RKO (cell line): ENCODE data around the gene C1orf74.

ENCODE experiments used
- DNase-seq: peaks from one replicate; pipeline ENCODE4 v3.0.0-alpha.2; 2016; ENCODE audit warnings: low spot score

Gene C1orf74

DNA sequence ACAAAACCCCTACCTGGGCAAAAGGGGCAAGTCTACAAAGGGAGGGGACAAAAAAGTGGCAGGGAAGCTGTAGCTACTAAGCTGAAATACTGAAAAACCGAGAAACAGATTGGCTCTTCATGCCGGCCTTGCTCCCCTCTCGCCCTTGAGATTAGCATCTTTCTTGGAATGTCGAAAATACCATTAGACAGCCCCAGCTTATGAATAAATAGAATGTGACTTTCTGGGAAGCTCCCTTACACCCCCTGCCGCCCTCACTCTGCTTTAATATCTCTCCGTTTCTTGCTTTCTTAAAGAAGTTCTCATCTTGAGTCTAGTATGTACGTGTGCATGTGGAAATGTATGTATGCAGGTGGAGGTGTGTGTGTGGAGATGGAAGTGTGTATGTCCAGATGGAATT is 14.4 kb downstream of the C1orf74 start:
- peak; percentile 23 for DNase-seq

DNA sequence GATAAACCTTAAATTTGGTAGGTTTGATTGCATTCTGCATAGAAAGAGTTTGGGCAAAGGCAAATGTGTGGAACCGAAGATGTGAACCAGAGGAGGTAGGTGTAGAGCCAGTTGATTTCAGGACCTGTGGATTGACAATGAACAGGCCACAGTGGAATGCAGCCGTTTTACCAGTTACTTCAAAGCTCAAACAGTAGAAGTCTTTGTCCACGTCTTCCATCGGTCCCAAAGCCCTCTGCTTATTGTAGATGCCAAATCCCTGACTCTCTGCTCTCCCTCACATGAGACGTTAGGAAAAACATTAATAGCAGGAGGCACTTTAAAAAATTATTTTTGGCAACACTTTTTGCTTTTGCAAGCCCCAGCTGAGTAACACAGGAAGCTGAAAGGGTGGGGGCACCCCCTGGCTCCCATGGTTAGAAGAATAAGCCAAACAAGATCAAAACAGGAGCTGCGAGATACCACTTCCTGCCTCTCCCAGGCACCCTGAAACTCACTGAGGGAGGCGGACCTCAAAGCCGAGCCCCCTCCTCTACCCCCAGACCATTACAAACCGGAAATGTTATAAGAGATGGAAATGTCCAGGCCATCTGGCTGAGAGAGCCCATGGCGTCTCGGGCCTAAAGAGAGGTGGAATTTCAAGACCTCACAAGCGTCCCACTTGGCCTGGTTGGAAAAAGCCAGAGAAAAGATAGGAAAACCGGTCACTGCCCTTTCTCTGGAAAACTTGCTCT is 15.0 kb downstream of the C1orf74 start:
- peak; percentile 26 for DNase-seq

DNA sequence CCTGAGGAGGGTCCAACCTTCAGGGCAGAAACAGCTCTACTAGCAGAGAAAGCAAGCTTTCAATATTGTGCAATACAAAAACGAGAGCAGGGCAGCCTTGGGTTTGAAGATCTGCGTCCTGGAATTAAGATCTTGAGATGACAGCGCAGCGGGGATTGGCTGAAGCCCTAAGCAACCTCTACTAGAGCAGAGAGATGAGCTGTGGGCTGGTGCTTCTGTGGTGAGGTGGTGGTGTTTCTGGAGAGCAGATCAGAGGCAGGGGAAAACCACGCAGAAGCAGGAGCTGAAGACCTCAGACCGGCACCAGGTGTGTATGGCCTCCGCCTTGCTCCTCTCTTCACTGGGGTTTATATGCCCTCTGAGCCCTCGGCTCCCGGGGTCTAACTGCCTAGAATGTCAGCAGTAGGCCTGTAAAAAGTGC is 16.0 kb downstream of the C1orf74 start:
- no peak for DNase-seq

GRCh38 chr1:209767706-209768105 is 16.7 kb downstream of the C1orf74 start:
- no peak for DNase-seq

GRCh38 chr1:209767096-209767495 is 17.3 kb downstream of the C1orf74 start:
- DNase-seq: no peak

- no peak for DNase-seq
Measured at GRCh38 chr1:209766051-209766450, 18.3 kb downstream of the C1orf74 start.

DNA sequence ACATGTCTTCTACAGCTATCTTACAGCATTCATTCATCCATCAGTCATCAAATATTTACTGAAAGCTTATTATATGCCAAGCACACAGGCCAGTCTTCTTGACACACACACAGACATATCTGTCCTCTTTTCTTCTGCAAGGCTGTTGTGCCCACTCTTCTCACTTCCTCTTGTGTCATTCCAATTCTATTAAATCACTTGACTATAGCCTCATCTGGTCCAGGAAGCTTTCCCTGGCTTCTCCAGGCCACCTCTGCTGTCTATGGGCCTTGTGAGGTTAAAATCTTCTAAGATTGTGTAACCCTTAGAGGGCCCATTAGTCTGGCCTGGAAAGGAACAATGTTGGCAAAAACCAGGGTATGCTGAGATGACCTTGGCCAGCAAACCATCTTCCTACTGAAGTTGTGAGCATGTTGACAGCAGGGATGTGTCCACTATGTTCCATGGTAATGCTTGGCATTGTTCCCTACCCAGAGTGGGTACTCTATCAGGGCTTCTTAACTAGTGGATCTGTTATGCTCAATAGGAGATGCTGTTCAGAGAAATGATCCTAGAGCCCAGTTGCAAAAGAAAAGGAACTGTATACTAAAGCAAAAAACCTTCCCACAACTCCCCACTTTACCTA is 23.2 kb downstream of the C1orf74 start:
- no peak for DNase-seq

DNA sequence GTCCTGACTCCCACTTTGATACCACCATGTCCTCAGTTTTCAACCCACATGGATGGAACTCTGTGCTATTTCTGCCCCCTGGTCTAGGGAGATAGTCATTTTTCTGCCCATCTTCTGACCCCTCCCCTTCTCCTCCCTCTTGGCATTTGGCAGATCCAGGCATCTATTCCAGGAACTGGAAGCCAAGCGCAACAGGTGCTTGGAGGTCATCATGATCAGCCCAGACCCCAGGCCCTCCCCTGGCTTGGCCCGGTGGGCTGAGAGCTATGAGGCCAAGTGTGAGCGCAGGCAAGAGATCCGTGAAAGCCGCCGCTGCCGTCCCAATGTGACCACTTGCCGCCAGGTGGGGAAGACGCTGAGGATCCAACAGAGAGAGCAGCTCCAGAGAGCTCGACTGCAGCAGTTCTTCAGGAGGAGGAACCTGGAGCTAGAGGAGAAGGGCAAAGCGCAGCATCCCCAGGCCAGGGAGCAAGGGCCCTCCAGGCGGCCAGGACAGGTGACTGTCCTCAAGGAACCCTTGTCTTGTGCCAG is 24.5 kb downstream of the C1orf74 start:
- DNase-seq: no peak

DNA sequence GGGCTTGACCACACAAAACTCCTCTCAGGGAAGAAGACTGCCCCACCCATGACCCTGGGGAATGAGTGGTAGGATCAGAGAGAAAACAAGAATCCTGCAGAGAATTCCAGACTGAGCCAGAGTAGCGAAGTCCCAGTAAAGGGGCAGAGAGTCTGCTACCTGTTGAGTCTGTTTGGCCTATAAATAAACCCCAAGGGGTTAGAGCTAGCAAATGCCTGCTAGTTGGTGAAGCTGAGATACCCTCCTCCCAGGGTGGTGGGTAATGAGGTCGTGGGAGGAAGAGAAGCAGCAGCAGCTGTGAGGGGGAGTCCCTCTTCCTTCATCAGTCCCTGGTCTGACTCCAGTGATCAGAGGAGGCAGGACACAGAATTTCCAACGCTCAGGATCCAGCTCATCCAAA is 26.0 kb downstream of the C1orf74 start:
- DNase-seq: no peak

- no peak for DNase-seq
Measured at GRCh38 chr1:209756615-209757445, 27.5 kb downstream of the C1orf74 start.

- no peak for DNase-seq
Measured at GRCh38 chr1:209755926-209756614, 28.3 kb downstream of the C1orf74 start, which contains the start of gene TRAF3IP3. TSS of gene TRAF3IP3 (plus strand) at chr1:209756053. CDS start at chr1:209760040, 3,987 bp downstream.

DNA sequence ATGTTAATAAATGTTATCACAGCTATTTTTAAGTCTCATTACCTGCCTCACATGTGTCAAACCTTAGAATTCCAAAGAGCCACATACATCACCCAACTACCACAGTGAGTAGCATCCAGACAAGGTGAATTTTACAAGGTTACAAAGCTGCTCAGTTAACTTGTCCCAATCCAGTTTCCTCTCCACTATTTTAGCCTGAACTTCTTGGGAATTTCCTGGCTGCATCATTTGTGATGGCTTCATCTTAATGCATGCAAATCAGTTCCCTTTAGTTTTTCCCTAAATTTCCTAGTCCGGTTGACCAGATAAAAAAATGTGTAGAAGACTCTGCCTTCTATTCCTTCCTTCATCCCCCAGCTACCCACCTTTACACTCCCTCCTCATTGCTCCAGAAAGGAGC is 29.1 kb downstream of the C1orf74 start:
- no peak for DNase-seq

- DNase-seq: no peak
Measured at GRCh38 chr1:209752890-209753289, 31.5 kb downstream of the C1orf74 start.

GRCh38 chr1:209751627-209752231 is 32.6 kb downstream of the C1orf74 start:
- DNase-seq: no peak

- DNase-seq: no peak
Measured at GRCh38 chr1:209749670-209750323, 34.6 kb downstream of the C1orf74 start.

- DNase-seq: no peak
Measured at GRCh38 chr1:209749205-209749604, 35.2 kb downstream of the C1orf74 start.

GRCh38 chr1:209748620-209749019 is 35.7 kb downstream of the C1orf74 start:
- DNase-seq: no peak

- peak; percentile 91 for DNase-seq
Measured at GRCh38 chr1:209747580-209748262, 36.6 kb downstream of the C1orf74 start.

- peak; percentile 43 for DNase-seq
Measured at GRCh38 chr1:209746451-209747165, 37.8 kb downstream of the C1orf74 start.

DNA sequence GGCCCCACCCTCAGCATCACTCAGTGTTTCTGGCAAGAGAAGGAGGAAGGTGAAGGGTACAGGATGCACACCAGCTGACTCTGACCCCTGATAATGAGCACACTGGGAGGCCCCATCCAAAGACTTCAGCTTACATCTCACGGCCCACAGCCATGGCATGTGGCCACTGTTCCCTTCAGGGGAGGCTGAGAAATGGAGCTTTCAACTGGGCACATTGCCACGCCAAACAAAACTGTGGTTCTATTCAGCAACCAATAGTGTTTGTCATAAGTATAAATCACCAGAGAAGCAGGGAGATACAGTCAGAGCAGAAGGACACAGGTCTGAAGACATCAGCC is 41.2 kb downstream of the C1orf74 start:
- no peak for DNase-seq
